Erythroblast (primary cell): Measurements from ENCODE around the gene AMOTL1.

ENCODE experiments used
- GATA1 ChIP-seq: IDR thresholded peaks from 2 replicates; pipeline ENCODE4 v1.6.1; 2011; ENCODE audit warnings: low read depth, mild to moderate bottlenecking, control low read depth, low read length, moderate library complexity
- POLR2A ChIP-seq: IDR thresholded peaks from 2 replicates; pipeline ENCODE4 v1.6.1; 2011; ENCODE audit warnings: mild to moderate bottlenecking, low read length

DNA sequence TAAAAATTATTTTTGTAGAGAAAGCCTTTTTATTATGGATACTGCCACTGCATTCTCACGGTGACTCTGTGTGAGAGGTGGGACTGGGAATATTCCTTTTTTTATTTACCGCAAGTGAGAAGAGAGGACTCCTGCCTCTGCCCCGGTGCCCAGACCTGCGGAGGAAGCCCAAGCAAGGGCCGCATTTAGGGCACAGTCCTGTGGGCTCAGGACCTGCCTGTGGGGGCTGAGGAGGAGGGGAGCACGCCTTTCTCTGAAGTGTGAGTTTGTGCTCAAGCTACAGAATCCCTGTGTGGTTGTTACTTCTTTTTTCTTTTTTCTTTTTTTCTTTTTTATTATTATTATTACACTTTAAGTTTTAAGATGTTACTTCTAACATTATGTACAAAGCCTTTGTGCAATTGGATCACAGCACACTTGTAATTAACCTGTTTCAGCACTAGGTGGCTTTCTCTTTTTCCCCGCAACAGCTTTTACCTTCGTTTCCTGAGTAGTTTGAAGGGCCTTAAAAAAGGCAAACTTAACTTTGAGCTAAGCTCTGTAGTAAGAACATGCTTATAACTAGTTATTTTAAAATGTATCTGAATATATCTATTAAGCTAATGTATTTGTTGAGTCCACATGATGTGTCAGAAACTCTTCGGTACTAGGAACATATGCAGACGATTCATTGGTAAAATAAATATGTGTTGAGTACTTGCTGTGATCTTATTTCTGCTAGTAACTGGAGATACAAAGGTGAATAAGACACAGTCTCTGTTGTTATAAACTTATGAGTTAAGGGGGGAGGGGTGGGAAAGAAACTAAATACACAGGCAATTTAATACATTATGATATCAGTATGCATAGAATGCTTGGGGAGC is 18.3 kb downstream of the AMOTL1 start:
- TF ChIP-seq POLR2A: no peak
- TF ChIP-seq GATA1: no peak
